Ovary (tissue), 9 donors: ENCODE data around the gene SLC16A5. TPM values are rescaled to one million over a fixed set of nuclear protein-coding genes. Genes with fewer than 3 reads are reported as not detected.
A peak's percentile ranks its signal among the peaks of the same experiment; 100 is the strongest.

ENCODE experiments used
- DNase-seq, 5 donors: peaks; one replicate each; pipeline ENCODE4 v3.0.0-alpha.2; 2019 to 2020
- H3K27ac ChIP-seq, 2 donors: fragments of 200-600 bp; one replicate each; pipeline versions ENCODE4 v1.5.1 to v1.8.0; 2019 to 2022
- H3K27me3 ChIP-seq: fragments of 200-600 bp; one replicate; pipeline ENCODE4 v1.8.0; 2022
- H3K36me3 ChIP-seq: fragments of 200-600 bp; sonication (generic); one replicate; pipeline ENCODE4 v1.5.1; 2019
- H3K4me1 ChIP-seq: one replicate; pipeline ENCODE4 v1.8.1; 2013; ENCODE audit warnings: mild to moderate bottlenecking, moderate library complexity; ENCODE audit not compliant: insufficient read depth
- H3K4me3 ChIP-seq: fragments of 200-600 bp; sonication (generic); one replicate; pipeline ENCODE4 v1.5.1; 2017
- H3K9me3 ChIP-seq, 2 donors: fragments of 200-600 bp in 1 of 2; sonication (generic) in 1 of 2; one replicate each; pipeline versions ENCODE4 v1.5.1 to v1.8.1; 2013 to 2019; ENCODE audit warnings: mild to moderate bottlenecking in 1 of 2, moderate library complexity in 1 of 2
- CTCF ChIP-seq, 3 donors: fragments of 450-650 bp in 2 of 3; fragments of 200-600 bp in 1 of 3; IDR thresholded peaks; one replicate each; pipeline versions ENCODE4 v1.5.1 to v1.8.0; 2016 to 2022; ENCODE audit warnings: antibody characterized with exemption in 3 of 3, mild to moderate bottlenecking in 1 of 3
- EP300 ChIP-seq: sonication (generic); formaldehyde crosslinking; IDR thresholded peaks from one replicate; pipeline ENCODE4 v1.6.1; 2017; ENCODE audit warnings: antibody characterized with exemption
- POLR2A ChIP-seq: fragments of 450-650 bp; IDR thresholded peaks from one replicate; pipeline ENCODE4 v1.6.1; 2017; ENCODE audit warnings: antibody characterized with exemption, mild to moderate bottlenecking, moderate library complexity
- WGBS, 3 donors: extraction: QIAGEN DNeasy Blood & Tissue Kit in 1 of 3; methylation state at CpG; one replicate each; pipeline versions ENCODE4 v1.1.5 to v1.1.7; 2013 to 2017; 5-methylcytosine and 5-hydroxymethylcytosine counted together
- intact Hi-C, 4 donors: fragments of 100-400 bp; cut with DNase I; formaldehyde crosslinking; loops; one replicate each; pipeline versions ENCODE4 v1.11.0 to v1.15.1; 2022 to 2023
- polyA plus RNA-seq, 2 donors: library from polyadenylated mRNA; stranded (reverse); fragments of 200-250 nt in 1 of 2; fragments of 350-450 nt in 1 of 2; fragmentation: Illumina TruSeq in 1 of 2; extraction: RNeasy Lipid Tissue Mini Kit (QIAGEN cat#74804) in 1 of 2; gene quantifications; one replicate each; pipeline ENCODE4 v1.2.3, GENCODE V29; 2013 to 2014
- total RNA-seq, 7 donors: library from RNA; depleted of rRNA in 2 of 7; stranded (reverse); fragments of >200 nt in 2 of 7; fragmentation: NEBNext Ultra II Directional in 3 of 7; extraction: Animal tissue kit (Norgen Biotek cat#: 25700) in 3 of 7; gene quantifications; one replicate each; pipeline versions ENCODE4 v1.1.0 to v1.2.4, GENCODE V29; 2016 to 2023
- donor health status: DM: no; HTN: no; CAD: no; lungs with moderate emphysema.
- donor health status: DM: no; HTN: no; CAD: no.
- donor health status: Bipolar disorder and iron deficiency.
- donor health status: DM: yes; HTN: yes; CAD: no.
- donor health status: DM: no; HTN: no; CAD: no.
- donor health status: DM: yes; HTN: yes; CAD: no.

Gene SLC16A5
- total and polyA plus RNA-seq, 9 donors: 2.0 to 20.6 (median 12.1) TPM

- no peaks in the 10 kb centered on the region for H3K27me3 ChIP-seq
- 19 to 23% (median 21%) methylated on average over 9 of the region's 9 CpGs for whole genome bisulfite sequencing, 3 donors
- no peaks in the 10 kb centered on the region for H3K36me3 ChIP-seq
- TF ChIP-seq POLR2A (no peak), EP300 (no peak), CTCF (IDR thresholded peaks at IDR 0.05) (no peak)
- DNase-seq: peak in 1 of 5 donors; percentile 42
- intact Hi-C loops: loop anchor here in 2 of 4 donors (10.0 kb wide), 2 partner anchors 58 to 88 kb away; partner anchors contain the start of gene NUP85 (in 1 of the 2)
- no peak overlapping the region for H3K4me3 ChIP-seq
- no peaks in the 10 kb centered on the region for H3K9me3 ChIP-seq
- H3K4me1 ChIP-seq: peaks cover 4% of the 10 kb centered on the region
- peak overlapping the region in 1 of 2 donors; percentile 49 for H3K27ac ChIP-seq
Observed at GRCh38 chr17:75116737-75117136, 29.0 kb downstream of the SLC16A5 start.

- H3K27ac ChIP-seq: no peak overlapping the region
- no peak for TF ChIP-seq CTCF (IDR thresholded peaks at IDR 0.05)
- TF ChIP-seq EP300: no peak
- TF ChIP-seq POLR2A: no peak
- 91 to 95% (median 95%) methylated on average over 14 of the region's 14 CpGs for WGBS, 3 donors
- DNase-seq: no peak
- intact Hi-C loops: loop anchor here in 2 of 4 donors (10.0 kb wide), 2 partner anchors 56 to 86 kb away; partner anchors contain the start of gene NUP85 (in 1 of the 2)
- H3K4me1 ChIP-seq: peaks cover 4% of the 10 kb centered on the region
- no peaks in the 10 kb centered on the region for H3K9me3 ChIP-seq
- H3K4me3 ChIP-seq: no peak overlapping the region
- no peaks in the 10 kb centered on the region for H3K27me3 ChIP-seq
- H3K36me3 ChIP-seq: no peaks in the 10 kb centered on the region
Observed at GRCh38 chr17:75118307-75118706, 30.6 kb downstream of the SLC16A5 start.

- Histone ChIP-seq H3K27ac (no peak overlapping the region), H3K4me3 (no peak overlapping the region), H3K36me3 (no peaks in the 10 kb centered on the region), H3K27me3 (no peaks in the 10 kb centered on the region), H3K4me1 (no peaks in the 10 kb centered on the region), H3K9me3 (no peaks in the 10 kb centered on the region)
- TF ChIP-seq EP300: no peak
- no peak for TF ChIP-seq POLR2A
- TF ChIP-seq CTCF (IDR thresholded peaks at IDR 0.05): no peak
- 79 to 81% (median 81%) methylated on average over 19 of the region's 19 CpGs for WGBS, 3 donors
- peak in 2 of 5 donors; percentile 40 to 55 for DNase-seq
- intact Hi-C loops: loop anchor here in 1 of 4 donors (10.0 kb wide), 1 partner anchor 159 kb away; no protein-coding TSS in a partner anchor
Observed at GRCh38 chr17:75124041-75124818, 36.5 kb downstream of the SLC16A5 start.

GRCh38 chr17:75124819-75125162 lies 37.0 kb downstream of the SLC16A5 start:
- Histone ChIP-seq H3K4me3 (no peak overlapping the region), H3K36me3 (no peaks in the 10 kb centered on the region), H3K27me3 (no peaks in the 10 kb centered on the region), H3K27ac (no peak overlapping the region), H3K4me1 (no peaks in the 10 kb centered on the region), H3K9me3 (no peaks in the 10 kb centered on the region)
- 92 to 96% (median 96%) methylated on average over 4 of the region's 4 CpGs for WGBS, 3 donors
- intact Hi-C loops: loop anchor here in 1 of 4 donors (10.0 kb wide), 1 partner anchor 160 kb away; no protein-coding TSS in a partner anchor
- DNase-seq: no peak
- TF ChIP-seq POLR2A (no peak), EP300 (no peak), CTCF (IDR thresholded peaks at IDR 0.05) (no peak)
